ENCODE data around the gene ERBIN.

GRCh38 chr5:66021585-66021984 lies 95.2 kb downstream of the ERBIN start:
- no peak for TF ChIP-seq CTCF (conservative IDR thresholded peaks at IDR 0.05)
- TF ChIP-seq ZFX (IDR thresholded peaks at IDR 0.05), result no peak
